NB4 (cell line): ENCODE data around the gene ZNF516.

Experiments used
- DNase-seq: peaks from one replicate; pipeline ENCODE4 v3.0.0; 2010; ENCODE audit warnings: low read depth
- H3K4me3 ChIP-seq: one replicate; pipeline ENCODE4 v1.5.1; 2011; ENCODE audit warnings: mild to moderate bottlenecking, low read depth, low read length, moderate library complexity
- MYC ChIP-seq: IDR thresholded peaks from 2 replicates; pipeline ENCODE4 v1.6.1; 2011; ENCODE audit warnings: low read depth, low read length
- POLR2A ChIP-seq: IDR thresholded peaks from 2 replicates; pipeline ENCODE4 v1.6.1; 2011; ENCODE audit warnings: mild to moderate bottlenecking; ENCODE audit not compliant: insufficient read length; ENCODE audit errors: extremely low read depth
- TF ChIP-seq, protein P1 (sequence below): IDR thresholded peaks from one replicate; pipeline ENCODE4 v1.5.1; 2012; ENCODE audit warnings: low read depth, low read length
- TF ChIP-seq, protein P2 (sequence below): IDR thresholded peaks from 2 replicates; pipeline ENCODE4 v1.6.1; 2011; ENCODE audit warnings: low read depth, low read length

Gene ZNF516

DNA sequence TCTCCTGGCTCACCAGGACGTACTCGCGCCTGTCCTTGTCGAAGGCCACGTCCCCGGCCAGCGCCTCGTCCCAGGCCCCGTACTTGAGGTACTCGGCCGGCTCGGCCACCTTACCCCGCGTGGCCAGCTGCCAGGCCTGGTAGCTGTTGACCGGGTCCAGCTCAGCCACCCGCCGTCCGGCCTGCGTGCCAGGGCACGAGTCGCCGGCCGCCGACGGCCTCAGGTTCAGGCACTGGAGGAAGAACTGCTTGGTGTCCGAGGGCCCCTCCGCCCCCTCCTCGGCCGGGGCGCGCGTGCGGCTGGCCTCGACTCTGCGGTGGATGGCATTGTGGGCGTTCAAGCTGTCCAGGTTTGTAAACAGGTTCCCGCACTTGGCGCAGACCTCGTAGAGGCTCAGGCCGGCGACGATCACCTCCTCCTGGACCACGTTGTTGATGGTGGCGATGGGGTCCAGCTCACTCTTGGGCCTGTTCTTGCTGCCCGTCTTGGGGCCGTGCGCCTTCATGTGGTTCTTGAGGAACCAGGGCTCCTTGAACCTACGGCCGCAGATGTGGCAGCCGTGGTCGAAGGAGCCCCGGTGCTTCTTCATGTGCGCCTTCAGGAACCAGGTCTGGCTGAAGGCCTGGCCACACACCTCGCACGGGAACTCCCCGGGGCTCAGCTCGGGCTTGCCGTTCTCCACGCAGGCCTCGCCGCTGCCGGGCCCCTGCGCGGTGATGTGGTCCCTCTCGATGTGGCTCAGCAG is 53.2 kb downstream of the ZNF516 start:
- no peak overlapping the region for H3K4me3 ChIP-seq
- TF ChIP-seq, protein P1, sequence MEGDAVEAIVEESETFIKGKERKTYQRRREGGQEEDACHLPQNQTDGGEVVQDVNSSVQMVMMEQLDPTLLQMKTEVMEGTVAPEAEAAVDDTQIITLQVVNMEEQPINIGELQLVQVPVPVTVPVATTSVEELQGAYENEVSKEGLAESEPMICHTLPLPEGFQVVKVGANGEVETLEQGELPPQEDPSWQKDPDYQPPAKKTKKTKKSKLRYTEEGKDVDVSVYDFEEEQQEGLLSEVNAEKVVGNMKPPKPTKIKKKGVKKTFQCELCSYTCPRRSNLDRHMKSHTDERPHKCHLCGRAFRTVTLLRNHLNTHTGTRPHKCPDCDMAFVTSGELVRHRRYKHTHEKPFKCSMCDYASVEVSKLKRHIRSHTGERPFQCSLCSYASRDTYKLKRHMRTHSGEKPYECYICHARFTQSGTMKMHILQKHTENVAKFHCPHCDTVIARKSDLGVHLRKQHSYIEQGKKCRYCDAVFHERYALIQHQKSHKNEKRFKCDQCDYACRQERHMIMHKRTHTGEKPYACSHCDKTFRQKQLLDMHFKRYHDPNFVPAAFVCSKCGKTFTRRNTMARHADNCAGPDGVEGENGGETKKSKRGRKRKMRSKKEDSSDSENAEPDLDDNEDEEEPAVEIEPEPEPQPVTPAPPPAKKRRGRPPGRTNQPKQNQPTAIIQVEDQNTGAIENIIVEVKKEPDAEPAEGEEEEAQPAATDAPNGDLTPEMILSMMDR: no peak
- TF ChIP-seq, protein P2, sequence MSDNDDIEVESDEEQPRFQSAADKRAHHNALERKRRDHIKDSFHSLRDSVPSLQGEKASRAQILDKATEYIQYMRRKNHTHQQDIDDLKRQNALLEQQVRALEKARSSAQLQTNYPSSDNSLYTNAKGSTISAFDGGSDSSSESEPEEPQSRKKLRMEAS: no peak
- TF ChIP-seq MYC: no peak
- no peak for TF ChIP-seq POLR2A
- no peak for DNase-seq

DNA sequence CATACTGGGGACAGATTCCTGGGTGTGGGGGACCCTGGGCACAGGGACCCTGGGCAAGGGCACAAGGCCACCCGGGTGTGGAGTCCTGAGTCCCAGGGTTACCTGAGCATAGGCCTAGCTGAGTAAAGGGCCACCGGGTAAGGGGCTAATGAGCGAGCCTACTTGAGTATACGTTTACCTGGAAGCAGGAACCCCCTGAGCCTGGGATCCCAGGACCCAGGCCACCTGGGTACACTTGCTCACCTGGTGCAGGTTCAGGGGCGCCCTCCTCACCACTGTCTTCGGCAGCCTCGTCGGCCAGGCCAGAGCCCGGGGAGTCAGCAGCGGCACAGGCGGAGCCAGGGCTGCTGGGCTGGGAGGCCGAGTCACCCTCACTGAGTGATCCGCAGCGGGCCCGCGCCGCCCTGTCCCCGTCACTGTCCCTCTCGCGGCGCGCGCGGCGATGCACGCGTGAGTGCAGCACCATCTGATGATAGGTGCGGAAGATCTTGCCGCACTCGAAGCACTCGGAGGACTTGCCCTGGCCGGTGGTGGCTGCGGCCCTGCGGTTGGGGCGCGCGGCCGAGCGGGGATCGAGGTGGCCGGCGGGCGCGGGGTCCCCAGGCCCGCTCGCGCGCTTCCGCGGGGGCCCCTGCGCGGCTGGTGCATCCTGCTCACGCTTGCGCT is 53.9 kb downstream of the ZNF516 start:
- TF ChIP-seq, protein P2: no peak
- TF ChIP-seq, protein P1: no peak
- TF ChIP-seq MYC: no peak
- TF ChIP-seq POLR2A: no peak
- DNase-seq: no peak
- H3K4me3 ChIP-seq: no peak overlapping the region

DNA sequence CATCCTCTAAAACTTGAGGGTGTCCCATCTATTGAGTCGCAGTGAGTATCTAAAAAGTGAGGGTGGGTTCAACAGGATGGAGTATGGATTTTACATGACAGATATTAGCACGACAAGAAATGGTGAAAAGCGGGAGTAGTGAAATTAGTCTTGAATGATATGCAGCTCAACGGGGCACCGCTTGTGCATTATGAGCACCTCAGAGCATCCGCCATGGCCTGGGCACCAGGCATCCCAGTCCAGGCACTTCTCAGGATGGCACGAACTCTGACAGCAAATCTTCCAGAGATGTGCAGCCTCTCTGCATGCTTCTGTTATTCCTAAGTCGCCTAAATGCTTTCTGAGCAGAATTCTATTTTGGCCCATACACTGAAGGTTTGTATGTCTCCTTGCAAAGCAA is 57.1 kb downstream of the ZNF516 start:
- no peak for DNase-seq
- TF ChIP-seq, protein P2: no peak
- TF ChIP-seq, protein P1: no peak
- no peak for TF ChIP-seq POLR2A
- no peak for TF ChIP-seq MYC
- H3K4me3 ChIP-seq: no peak overlapping the region

DNA sequence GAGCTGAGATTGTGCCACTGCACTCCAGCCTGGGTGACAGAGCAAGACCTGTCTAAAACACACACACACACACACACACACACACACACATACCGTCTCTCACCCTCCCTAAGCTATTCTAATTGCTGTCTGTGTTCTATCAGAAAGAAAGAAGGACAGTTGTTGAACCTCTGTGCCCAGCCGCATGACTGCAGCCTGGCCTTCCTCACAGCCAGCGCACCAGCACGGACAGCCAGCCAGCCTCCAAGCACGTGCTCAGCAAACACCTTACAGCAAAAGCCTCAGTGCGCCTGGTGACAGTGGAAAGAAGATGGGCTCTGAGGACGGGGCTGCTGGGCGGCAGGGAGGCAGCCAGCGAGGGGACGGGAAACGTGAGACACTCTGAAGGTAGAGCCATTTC is 58.0 kb downstream of the ZNF516 start:
- DNase-seq: no peak
- TF ChIP-seq POLR2A: no peak
- TF ChIP-seq, protein P1: no peak
- no peak overlapping the region for H3K4me3 ChIP-seq

DNA sequence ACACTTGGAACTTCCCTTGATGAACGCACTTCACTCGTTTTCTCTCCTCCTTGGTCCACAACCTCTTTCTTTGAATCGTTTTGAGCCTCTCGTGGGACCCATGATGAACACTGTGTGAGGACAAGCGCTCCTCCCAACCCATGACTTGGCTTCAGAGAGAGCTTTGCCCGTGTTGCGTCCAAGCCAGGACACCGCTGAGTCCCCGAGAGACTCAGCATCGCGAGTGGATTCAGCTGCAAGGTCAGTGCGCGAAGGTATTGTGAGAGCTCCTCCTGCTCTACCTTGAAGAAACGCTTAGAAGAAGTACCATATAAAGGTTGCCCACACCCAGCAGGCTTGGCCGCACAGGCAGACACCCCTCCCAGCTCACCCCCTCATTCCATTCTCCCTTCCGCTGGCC is 58.7 kb downstream of the ZNF516 start:
- TF ChIP-seq POLR2A (no peak), MYC (no peak)
- TF ChIP-seq, protein P1: no peak
- TF ChIP-seq, protein P2: no peak
- H3K4me3 ChIP-seq: no peak overlapping the region
- DNase-seq: no peak
